HepG2 (cell line): ENCODE measurements around the gene ATP1A1. TPM values are rescaled to one million over a fixed set of nuclear protein-coding genes. Genes with fewer than 3 reads are reported as not detected.

ENCODE experiments used
- ATAC-seq: fragments of 200-7000 bp; cut with Tn5 transposase; 3 replicates; pipeline ENCODE4 v1.9.1; 2020; ENCODE audit warnings: mild to moderate bottlenecking, moderate library complexity
- BruUV-seq: library from RNA; stranded (reverse); fragments of 400-500 nt; replicated peaks from 2 replicates; lab custom pipeline; 2021; lab: Mats Ljungman, UMichigan
- CTCF ChIA-PET: fragments of 300-600 bp; formaldehyde crosslinking; extraction: SDS; loops from one replicate; lab custom pipeline; 2021; ENCODE audit warnings: low total read pairs, inconsistent platforms, low intra/inter-chr PET ratio; lab: Yijun Ruan, JAX
- POLR2A ChIA-PET: fragments of 350-600 bp; sonication (Branson Sonifier 250); formaldehyde crosslinking; loops from one replicate; lab custom pipeline; 2020; ENCODE audit warnings: antibody characterized with exemption, inconsistent platforms; lab: Yijun Ruan, JAX
- DNase-seq: peaks from one replicate; pipeline ENCODE4 v3.0.0-alpha.2; 2015; ENCODE audit warnings: low spot score
- FAIRE-seq: peaks from 3 replicates; lab custom pipeline; 2011; peaks lifted over from hg19 to GRCh38; lab: Jason Lieb, UNC
- H2AFZ ChIP-seq: one replicate; pipeline ENCODE4 v1.6.1; 2011; ENCODE audit warnings: low read length, inconsistent platforms
- H3K27ac ChIP-seq: fragments of 300-600 bp; 3 replicates; pipeline ENCODE4 v1.8.0; 2011; ENCODE audit warnings: mixed run types, mild to moderate bottlenecking, mixed read lengths, low read length, inconsistent platforms; ENCODE audit not compliant: insufficient read depth; ENCODE audit errors: extremely low read length
- H3K27me3 ChIP-seq, 2 experiments: fragments of 200-600 bp in 1 of 2; 2 replicates in 1 of 2; 3 replicates in 1 of 2; pipeline versions ENCODE4 v1.6.0 to v1.8.0; 2011; ENCODE audit warnings: low read length in 2 of 2, mild to moderate bottlenecking in 2 of 2, moderate library complexity in 2 of 2, inconsistent platforms in 1 of 2; ENCODE audit not compliant: insufficient read depth in 2 of 2, control insufficient read depth in 1 of 2
- H3K36me3 ChIP-seq, 2 experiments: fragments of 200-600 bp in 1 of 2; replicated peaks in 1 of 2; 2 replicates in 1 of 2; 3 replicates in 1 of 2; pipeline versions ENCODE4 v1.5.1 to v1.8.0; 2011; ENCODE audit warnings: low read length in 2 of 2, inconsistent platforms in 1 of 2; ENCODE audit not compliant: insufficient read depth in 2 of 2, control insufficient read depth in 1 of 2
- H3K4me1 ChIP-seq: 2 replicates; pipeline ENCODE4 v1.5.1; 2012; ENCODE audit warnings: low read length, inconsistent platforms; ENCODE audit not compliant: insufficient read depth
- H3K4me2 ChIP-seq: 2 replicates; pipeline ENCODE4 v1.6.0; 2011; ENCODE audit warnings: low read depth, low read length, inconsistent platforms
- H3K4me3 ChIP-seq, 3 experiments: fragments of 200-600 bp in 1 of 3; sonication (generic), shearing (Covaris generic) in 1 of 3; replicated peaks in 1 of 3; 2 replicates each; pipeline ENCODE4 v1.5.1; 2011 to 2016; ENCODE audit warnings: low read length in 3 of 3, inconsistent platforms in 2 of 3, low read depth in 2 of 3, mild to moderate bottlenecking in 2 of 3, control low read depth in 1 of 3, mixed read lengths in 1 of 3; ENCODE audit not compliant: insufficient read depth in 1 of 3
- H3K79me2 ChIP-seq: one replicate; pipeline ENCODE4 v1.6.1; 2011; ENCODE audit warnings: low read length, inconsistent platforms; ENCODE audit not compliant: insufficient read depth
- H3K9ac ChIP-seq: 2 replicates; pipeline ENCODE4 v1.6.0; 2011; ENCODE audit warnings: mild to moderate bottlenecking, low read depth, low read length, inconsistent platforms; ENCODE audit not compliant: insufficient read depth
- H3K9me3 ChIP-seq: 2 replicates; pipeline ENCODE4 v1.5.1; 2012; ENCODE audit warnings: mild to moderate bottlenecking, low read length
- H4K20me1 ChIP-seq: 2 replicates; pipeline ENCODE4 v1.6.0; 2011; ENCODE audit warnings: inconsistent platforms, mild to moderate bottlenecking, low read length, moderate library complexity; ENCODE audit not compliant: insufficient read depth
- ARID2 ChIP-seq: sonication (generic); formaldehyde crosslinking; IDR thresholded peaks from 2 replicates; pipeline ENCODE4 v1.8.1; 2022; ENCODE audit warnings: mild to moderate bottlenecking, missing genetic modification reagents, borderline replicate concordance
- ELF1 ChIP-seq: sonication (generic); formaldehyde crosslinking; IDR thresholded peaks from 2 replicates; pipeline ENCODE4 v1.4.0; 2020; ENCODE audit warnings: missing genetic modification reagents
- FOXA1 ChIP-seq, 2 experiments: fragments of 450-650 bp in 1 of 2; sonication (generic) in 1 of 2; formaldehyde crosslinking in 1 of 2; IDR thresholded peaks; 2 replicates each; pipeline versions ENCODE4 v1.4.0 to v1.6.1; 2016 to 2020; ENCODE audit warnings: missing genetic modification reagents in 1 of 2
- FOXA3 ChIP-seq: IDR thresholded peaks from 2 replicates; pipeline ENCODE4 v1.6.1; 2016; ENCODE audit warnings: missing genetic modification reagents, missing compliant biosample characterization
- GATAD2A ChIP-seq: IDR thresholded peaks from 2 replicates; pipeline ENCODE4 v1.6.1; 2016
- HMG20A ChIP-seq: IDR thresholded peaks from 2 replicates; pipeline ENCODE4 v1.6.1; 2016; ENCODE audit warnings: borderline replicate concordance
- HOXA3 ChIP-seq: sonication (generic); formaldehyde crosslinking; IDR thresholded peaks from 2 replicates; pipeline ENCODE4 v1.5.0; 2020; ENCODE audit warnings: missing genetic modification reagents
- HOXA5 ChIP-seq: sonication (generic); formaldehyde crosslinking; IDR thresholded peaks from 2 replicates; pipeline ENCODE4 v1.4.0; 2020; ENCODE audit warnings: missing genetic modification reagents
- KDM2A ChIP-seq: sonication (generic); formaldehyde crosslinking; IDR thresholded peaks from 2 replicates; pipeline ENCODE4 v1.4.0; 2020; ENCODE audit warnings: low read depth, missing genetic modification reagents, borderline replicate concordance
- NBN ChIP-seq: fragments of 450-650 bp; conservative IDR thresholded peaks from 2 replicates; pipeline ENCODE4 v1.6.1; 2017
- SALL1 ChIP-seq: sonication (generic); formaldehyde crosslinking; IDR thresholded peaks from 2 replicates; pipeline ENCODE4 v1.8.0; 2022; ENCODE audit warnings: mild to moderate bottlenecking, missing genetic modification reagents
- SAP130 ChIP-seq: IDR thresholded peaks from 2 replicates; pipeline ENCODE4 v1.6.1; 2016; ENCODE audit warnings: low read depth
- TRIM24 ChIP-seq: sonication (generic); formaldehyde crosslinking; IDR thresholded peaks from 2 replicates; pipeline ENCODE4 v1.8.0; 2022; ENCODE audit warnings: mild to moderate bottlenecking, missing genetic modification reagents
- ZC3H4 ChIP-seq: sonication (generic); formaldehyde crosslinking; IDR thresholded peaks from 2 replicates; pipeline ENCODE4 v1.4.0; 2020; ENCODE audit warnings: missing genetic modification reagents, borderline replicate concordance
- ZNF841 ChIP-seq: sonication (generic); formaldehyde crosslinking; IDR thresholded peaks from 2 replicates; pipeline ENCODE4 v1.8.1; 2023; ENCODE audit warnings: missing genetic modification reagents, borderline replicate concordance
- WGBS: methylation state at CpG from one replicate; pipeline ENCODE4 v1.1.6; 2017; ENCODE audit warnings: low lambda C conversion rate; 5-methylcytosine and 5-hydroxymethylcytosine counted together
- in situ Hi-C: cut with HindIII; loops from 2 replicates; pipeline ENCODE4 v1.10.0; 2017; ENCODE audit warnings: low pct_unique_long_range_greater_than_20kb; ENCODE audit not compliant: extremely low pct_ligation_motif_present
- intact Hi-C: fragments of 100-400 bp; cut with micrococcal nuclease; formaldehyde crosslinking; loops from one replicate; pipeline ENCODE4 v1.10.0; 2022; ENCODE audit not compliant: unreplicated experiment
- polyA plus RNA-seq, 8 experiments: library from polyadenylated mRNA; depleted of rRNA in 3 of 8; stranded (reverse) in 7 of 8; unstranded in 1 of 8; fragments of >200 nt; fragmentation: Illumina TruSeq in 4 of 8; extraction: Trizol in 4 of 8; gene quantifications; 2 replicates each; pipeline versions ENCODE4 v1.2.1 to v1.2.3, GENCODE V29; 2011 to 2016; ENCODE audit warnings: low read depth in 4 of 8, missing spikeins in 1 of 8, mixed read lengths in 1 of 8; ENCODE audit not compliant: insufficient read depth in 1 of 8
- total RNA-seq, 5 experiments: library from RNA; depleted of rRNA; stranded (reverse); fragments of >200 nt; fragmentation: Illumina TruSeq; extraction: Trizol; gene quantifications; 2 replicates each; pipeline ENCODE4 v1.2.3, GENCODE V29; 2016; ENCODE audit warnings: low read depth in 1 of 5
- TF ChIP-seq, protein P1 (sequence below): IDR thresholded peaks from 2 replicates; pipeline ENCODE4 v1.6.1; 2016; ENCODE audit warnings: missing biosample characterization, missing genetic modification reagents, low read depth
- TF ChIP-seq, protein P2 (sequence below): sonication (generic); formaldehyde crosslinking; IDR thresholded peaks from 2 replicates; pipeline ENCODE4 v1.4.0; 2020; ENCODE audit warnings: missing genetic modification reagents, borderline replicate concordance
- TF ChIP-seq, protein P3 (sequence below): sonication (generic); formaldehyde crosslinking; IDR thresholded peaks from 2 replicates; pipeline ENCODE4 v1.4.0; 2020; ENCODE audit warnings: missing genetic modification reagents

ATP1A1 gene
- total and polyA plus RNA-seq, 2 of the 13 experiments (the other 11 are each of a cell fraction or from before 2014, with no cell fraction given) = 280 to 705 TPM

DNA sequence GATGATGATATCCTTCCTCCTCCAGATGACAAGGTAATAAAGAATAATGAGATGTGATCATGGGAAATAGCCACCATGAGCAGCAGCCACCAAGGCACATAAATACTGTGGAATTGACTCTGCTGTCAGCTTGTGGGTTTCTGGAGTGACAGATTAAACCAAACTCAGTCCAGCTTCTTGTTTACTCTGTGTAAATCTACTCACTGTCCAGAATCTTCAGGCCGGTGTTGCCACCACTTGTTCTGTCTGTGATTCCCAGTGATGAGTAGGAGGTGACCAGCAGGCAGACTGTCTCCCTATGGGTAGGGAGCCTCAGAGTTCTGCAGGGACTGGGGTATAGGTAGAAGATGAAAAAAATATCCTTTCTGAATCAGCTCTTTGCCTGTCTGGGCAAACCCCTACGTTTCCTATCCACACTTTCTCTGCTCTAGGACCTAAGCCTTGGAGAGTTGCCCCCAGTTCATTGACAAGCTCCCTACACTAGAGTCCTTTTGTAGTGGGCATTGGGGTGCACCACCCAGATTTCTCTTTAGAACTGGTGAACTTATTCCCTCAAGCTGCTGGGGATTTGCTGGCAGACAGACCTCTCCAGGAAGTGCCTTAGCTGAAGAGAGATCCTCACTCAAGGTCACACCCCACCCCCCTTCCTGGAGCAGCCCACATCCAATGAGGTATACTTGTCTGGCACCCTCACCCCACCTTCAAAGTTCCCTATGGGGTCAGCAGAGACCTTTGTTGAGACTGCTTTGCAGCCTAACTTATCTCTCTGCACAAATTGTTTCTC is 47.6 kb downstream of the ATP1A1 start:
- BruUV-seq = no TSS peak
- DNase-seq = peak; percentile 65
- Histone ChIP-seq H4K20me1 (no peaks in the 10 kb centered on the region), H3K4me1 (peaks cover 50% of the 10 kb centered on the region), H3K27ac (peak overlapping the region; percentile 5), H3K27me3 (no peaks in the 10 kb centered on the region; a peak in 1 of 5 replicates), H3K9ac (peak overlapping the region; percentile 40; the same call in 1 of the 2 replicates), H3K79me2 (peaks cover 11% of the 10 kb centered on the region), H2AFZ (peak overlapping the region; percentile 35), H3K36me3 (no peaks in the 10 kb centered on the region), H3K4me2 (peak overlapping the region; percentile 38), H3K9me3 (no peaks in the 10 kb centered on the region), H3K4me3 (peak overlapping the region in 1 of 3 experiments; percentile 51; a peak in 1 of 6 replicates)
- peak; percentile 45 for ATAC-seq
- ChIA-PET CTCF (no interaction called here), POLR2A (interaction anchor here (1.0 to 6.8 kb wide), 12 partner anchors 9 to 73 kb away, joined by 3 to 129 read pairs (median 4); no protein-coding TSS in a partner anchor)
- in situ Hi-C loops (loop anchor here (5.0 kb wide), 1 partner anchor 42 kb away; no protein-coding TSS in a partner anchor), intact Hi-C loops (no loop called here)
- WGBS = 0% methylated on average over 2 of the region's 2 CpGs
- peak; percentile 55 for FAIRE-seq
- TF ChIP-seq ELF1 (CRISPR knock-in tag) = no peak
- no peak for TF ChIP-seq ARID2
- TF ChIP-seq GATAD2A = peak; percentile 44; the same call in 1 of the 2 replicates
- no peak for TF ChIP-seq TRIM24
- no peak; the same call in 1 of the 2 replicates for TF ChIP-seq HMG20A (CRISPR knock-in tag)
- TF ChIP-seq SAP130 (CRISPR knock-in tag) = peak; percentile 61; the same call in 1 of the 2 replicates
- TF ChIP-seq FOXA1 (IDR thresholded peaks at IDR 0.05) = no peak
- TF ChIP-seq FOXA1 (CRISPR knock-in tag; IDR thresholded peaks at IDR 0.05) = peak; percentile 91
- TF ChIP-seq, protein P1, sequence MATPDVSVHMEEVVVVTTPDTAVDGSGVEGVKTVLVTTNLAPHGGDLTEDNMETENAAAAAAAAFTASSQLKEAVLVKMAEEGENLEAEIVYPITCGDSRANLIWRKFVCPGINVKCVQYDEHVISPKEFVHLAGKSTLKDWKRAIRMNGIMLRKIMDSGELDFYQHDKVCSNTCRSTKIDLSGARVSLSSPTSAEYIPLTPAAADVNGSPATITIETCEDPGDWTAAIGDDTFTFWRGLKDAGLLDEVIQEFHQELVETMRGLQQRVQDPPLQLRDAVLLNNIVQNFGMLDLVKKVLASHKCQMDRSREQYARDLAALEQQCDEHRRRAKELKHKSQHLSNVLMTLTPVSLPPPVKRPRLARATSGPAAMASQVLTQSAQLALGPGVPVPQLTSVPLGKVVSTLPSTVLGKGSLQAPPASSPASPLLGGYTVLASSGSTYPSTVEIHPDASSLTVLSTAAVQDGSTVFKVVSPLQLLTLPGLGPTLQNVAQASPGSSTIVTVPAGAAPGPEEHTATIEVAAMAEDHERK (CRISPR knock-in tag) = no peak
- TF ChIP-seq ZC3H4 (CRISPR knock-in tag) = no peak
- TF ChIP-seq HOXA5 (CRISPR knock-in tag) = 0 out of 2 replicates have a peak, but pooled peaks have one; percentile 56
- 0 out of 2 replicates have a peak, but pooled peaks have one; percentile 20 for TF ChIP-seq HOXA3 (CRISPR knock-in tag)
- no peak for TF ChIP-seq ZNF841 (CRISPR knock-in tag)
- no peak for TF ChIP-seq NBN
- TF ChIP-seq, protein P2, sequence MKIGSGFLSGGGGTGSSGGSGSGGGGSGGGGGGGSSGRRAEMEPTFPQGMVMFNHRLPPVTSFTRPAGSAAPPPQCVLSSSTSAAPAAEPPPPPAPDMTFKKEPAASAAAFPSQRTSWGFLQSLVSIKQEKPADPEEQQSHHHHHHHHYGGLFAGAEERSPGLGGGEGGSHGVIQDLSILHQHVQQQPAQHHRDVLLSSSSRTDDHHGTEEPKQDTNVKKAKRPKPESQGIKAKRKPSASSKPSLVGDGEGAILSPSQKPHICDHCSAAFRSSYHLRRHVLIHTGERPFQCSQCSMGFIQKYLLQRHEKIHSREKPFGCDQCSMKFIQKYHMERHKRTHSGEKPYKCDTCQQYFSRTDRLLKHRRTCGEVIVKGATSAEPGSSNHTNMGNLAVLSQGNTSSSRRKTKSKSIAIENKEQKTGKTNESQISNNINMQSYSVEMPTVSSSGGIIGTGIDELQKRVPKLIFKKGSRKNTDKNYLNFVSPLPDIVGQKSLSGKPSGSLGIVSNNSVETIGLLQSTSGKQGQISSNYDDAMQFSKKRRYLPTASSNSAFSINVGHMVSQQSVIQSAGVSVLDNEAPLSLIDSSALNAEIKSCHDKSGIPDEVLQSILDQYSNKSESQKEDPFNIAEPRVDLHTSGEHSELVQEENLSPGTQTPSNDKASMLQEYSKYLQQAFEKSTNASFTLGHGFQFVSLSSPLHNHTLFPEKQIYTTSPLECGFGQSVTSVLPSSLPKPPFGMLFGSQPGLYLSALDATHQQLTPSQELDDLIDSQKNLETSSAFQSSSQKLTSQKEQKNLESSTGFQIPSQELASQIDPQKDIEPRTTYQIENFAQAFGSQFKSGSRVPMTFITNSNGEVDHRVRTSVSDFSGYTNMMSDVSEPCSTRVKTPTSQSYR (CRISPR knock-in tag) = peak; percentile 46; the same call in 1 of the 2 replicates
- peak; percentile 34; the same call in 1 of the 2 replicates for TF ChIP-seq KDM2A (CRISPR knock-in tag)
- TF ChIP-seq SALL1 (CRISPR knock-in tag) = peak; percentile 38
- peak; percentile 85 for TF ChIP-seq FOXA3 (CRISPR knock-in tag)
- TF ChIP-seq, protein P3, sequence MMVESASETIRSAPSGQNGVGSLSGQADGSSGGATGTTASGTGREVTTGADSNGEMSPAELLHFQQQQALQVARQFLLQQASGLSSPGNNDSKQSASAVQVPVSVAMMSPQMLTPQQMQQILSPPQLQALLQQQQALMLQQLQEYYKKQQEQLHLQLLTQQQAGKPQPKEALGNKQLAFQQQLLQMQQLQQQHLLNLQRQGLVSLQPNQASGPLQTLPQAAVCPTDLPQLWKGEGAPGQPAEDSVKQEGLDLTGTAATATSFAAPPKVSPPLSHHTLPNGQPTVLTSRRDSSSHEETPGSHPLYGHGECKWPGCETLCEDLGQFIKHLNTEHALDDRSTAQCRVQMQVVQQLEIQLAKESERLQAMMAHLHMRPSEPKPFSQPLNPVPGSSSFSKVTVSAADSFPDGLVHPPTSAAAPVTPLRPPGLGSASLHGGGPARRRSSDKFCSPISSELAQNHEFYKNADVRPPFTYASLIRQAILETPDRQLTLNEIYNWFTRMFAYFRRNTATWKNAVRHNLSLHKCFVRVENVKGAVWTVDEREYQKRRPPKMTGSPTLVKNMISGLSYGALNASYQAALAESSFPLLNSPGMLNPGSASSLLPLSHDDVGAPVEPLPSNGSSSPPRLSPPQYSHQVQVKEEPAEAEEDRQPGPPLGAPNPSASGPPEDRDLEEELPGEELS (CRISPR knock-in tag) = 0 out of 2 replicates have a peak, but pooled peaks have one; percentile 28
